GM19043 (cell line): ENCODE measurements around the gene SYNPR.

ENCODE experiments used
- ATAC-seq: cut with Tn5 transposase; IDR thresholded peaks from one replicate; pipeline ENCODE4 v1.9.1; 2021; ENCODE audit warnings: low read depth; ENCODE audit not compliant: unreplicated experiment

The SYNPR gene

DNA sequence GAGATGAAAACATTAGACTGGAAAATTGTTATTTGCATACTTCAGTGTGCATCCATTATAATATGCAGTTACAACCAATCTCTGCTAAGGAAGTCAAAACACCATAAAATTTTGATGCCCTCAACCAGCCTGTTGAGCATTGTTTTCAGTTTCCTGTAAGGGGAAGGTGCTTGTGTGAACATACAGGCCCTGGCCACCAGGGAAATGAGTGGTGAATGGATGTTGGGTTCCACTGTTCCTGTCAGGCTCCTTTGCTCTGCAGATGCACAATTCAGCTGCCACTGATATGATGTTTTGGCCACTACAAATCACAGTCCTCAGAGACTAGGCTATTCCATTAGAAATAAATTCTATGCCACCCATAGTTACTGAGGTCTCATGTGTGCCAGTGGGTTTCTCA is 184.6 kb downstream of the SYNPR start:
- no peak for ATAC-seq

- no peak for ATAC-seq
These were observed 189.3 kb downstream of the SYNPR start for GRCh38 chr3:63467392-63467791.

GRCh38 chr3:63470745-63471144 is 192.6 kb downstream of the SYNPR start:
- ATAC-seq: peak; percentile 57

DNA sequence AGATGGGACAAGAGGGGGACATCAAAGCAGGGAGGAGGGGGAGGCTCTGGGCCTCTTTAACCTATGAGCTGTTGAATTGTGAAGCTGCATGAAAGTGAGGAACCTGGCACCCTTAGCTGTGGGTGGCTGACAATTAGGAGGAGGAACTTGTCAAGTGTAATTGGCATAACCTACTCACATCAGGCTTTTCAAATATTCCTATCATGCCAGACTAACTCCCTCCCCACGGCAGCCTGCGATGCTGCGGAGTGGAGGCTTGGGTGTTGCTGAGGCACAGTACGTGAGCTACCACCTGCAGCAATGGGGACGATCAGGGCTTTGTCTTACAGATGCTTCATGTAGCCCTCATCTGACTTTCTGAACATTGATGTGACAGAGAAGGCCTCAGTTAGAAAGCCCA is 193.7 kb downstream of the SYNPR start:
- ATAC-seq: no peak

DNA sequence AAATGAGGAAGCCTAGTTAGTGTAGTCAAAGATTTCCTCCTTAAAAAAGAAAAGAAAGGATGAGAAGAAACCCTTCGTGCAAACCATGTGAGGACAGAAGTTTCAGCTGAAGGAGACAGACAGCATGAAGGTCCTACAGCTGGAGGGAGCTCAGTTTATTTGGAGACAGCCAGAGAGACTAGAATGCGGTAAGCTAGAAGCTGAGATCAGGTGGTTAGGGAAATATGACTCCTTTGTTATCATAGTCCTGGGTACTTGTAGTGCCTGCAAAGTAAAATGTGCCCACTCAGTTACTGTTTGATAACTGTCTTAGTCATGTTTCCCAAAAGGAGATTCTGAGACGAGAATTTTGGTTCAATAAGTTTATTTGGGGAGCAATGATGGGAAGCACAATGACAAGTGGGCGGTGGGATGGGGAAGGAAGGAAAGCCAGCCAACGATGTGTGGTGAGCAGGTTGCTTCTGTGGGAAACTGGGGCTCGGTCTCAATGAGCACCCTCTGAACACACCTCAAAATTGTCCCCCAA is 195.6 kb downstream of the SYNPR start:
- ATAC-seq: no peak

- ATAC-seq: no peak
These were observed 196.9 kb downstream of the SYNPR start for GRCh38 chr3:63474828-63475518.

- ATAC-seq: no peak
These were observed 199.5 kb downstream of the SYNPR start for GRCh38 chr3:63477494-63478129.

GRCh38 chr3:63478990-63479660 is 201.0 kb downstream of the SYNPR start:
- no peak for ATAC-seq

GRCh38 chr3:63479661-63480035 is 201.5 kb downstream of the SYNPR start:
- no peak for ATAC-seq

DNA sequence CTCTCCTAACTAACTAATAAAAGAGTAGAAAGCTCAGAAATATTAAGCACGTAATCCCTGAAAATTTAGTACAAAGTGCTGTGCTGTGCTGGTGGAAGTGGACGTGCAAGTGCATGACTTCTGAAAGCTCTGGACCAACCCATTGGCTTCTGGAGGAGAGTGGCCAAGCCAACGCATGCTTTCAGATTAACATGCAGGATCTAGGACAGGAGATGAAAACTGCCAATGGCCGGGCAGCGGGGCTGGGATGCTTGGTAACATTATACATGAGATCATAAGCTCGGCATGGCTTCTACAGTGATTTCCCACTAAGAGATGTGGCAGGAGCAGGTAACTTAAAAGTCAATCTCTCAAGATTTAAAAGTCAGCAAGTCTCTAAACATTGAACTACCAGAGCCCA is 203.5 kb downstream of the SYNPR start:
- ATAC-seq: no peak

GRCh38 chr3:63482341-63482740 is 204.2 kb downstream of the SYNPR start:
- ATAC-seq: no peak

DNA sequence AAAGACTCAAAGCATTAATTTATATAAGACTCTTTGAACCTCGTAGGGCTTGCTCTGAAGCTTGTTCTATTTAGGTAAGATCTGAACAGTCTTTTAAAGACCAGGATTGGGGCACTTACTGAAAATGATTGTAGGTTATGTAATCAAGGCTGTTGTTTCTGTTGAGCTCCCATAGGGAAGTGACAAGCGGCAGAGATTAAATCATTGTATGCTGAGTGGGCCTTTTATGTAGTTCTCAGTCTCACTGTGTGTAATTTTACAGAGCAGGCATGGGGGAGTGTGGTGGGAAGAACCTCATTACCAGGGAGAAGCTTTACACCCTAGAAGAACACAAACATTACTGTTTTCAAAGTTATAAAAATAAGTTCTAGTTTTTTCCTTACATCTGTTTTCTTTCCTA is 214.4 kb downstream of the SYNPR start:
- no peak for ATAC-seq

- no peak for ATAC-seq
These were observed 215.0 kb downstream of the SYNPR start for GRCh38 chr3:63493101-63493500.

GRCh38 chr3:63494646-63495045 is 216.5 kb downstream of the SYNPR start:
- ATAC-seq: no peak

- ATAC-seq: no peak
These were observed 219.5 kb downstream of the SYNPR start for GRCh38 chr3:63497641-63498040.

DNA sequence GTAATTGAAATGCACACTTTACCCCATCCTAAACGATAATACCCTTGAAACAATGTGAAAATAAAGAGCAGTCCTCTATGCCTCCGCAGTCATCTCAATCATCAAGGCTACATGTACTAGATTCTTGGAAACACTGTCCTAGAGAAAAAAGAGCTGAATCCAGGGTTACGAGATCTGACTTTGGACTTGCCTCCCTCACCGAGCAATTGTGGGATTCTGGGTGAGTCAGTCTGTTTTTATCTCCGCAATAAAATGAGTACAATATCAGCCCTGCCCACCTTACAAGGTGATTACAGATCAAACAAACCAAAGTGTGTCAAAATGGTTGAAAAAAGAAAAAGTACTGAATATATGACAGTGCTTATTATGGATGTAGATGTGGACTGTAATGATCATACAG is 222.1 kb downstream of the SYNPR start:
- ATAC-seq: no peak

DNA sequence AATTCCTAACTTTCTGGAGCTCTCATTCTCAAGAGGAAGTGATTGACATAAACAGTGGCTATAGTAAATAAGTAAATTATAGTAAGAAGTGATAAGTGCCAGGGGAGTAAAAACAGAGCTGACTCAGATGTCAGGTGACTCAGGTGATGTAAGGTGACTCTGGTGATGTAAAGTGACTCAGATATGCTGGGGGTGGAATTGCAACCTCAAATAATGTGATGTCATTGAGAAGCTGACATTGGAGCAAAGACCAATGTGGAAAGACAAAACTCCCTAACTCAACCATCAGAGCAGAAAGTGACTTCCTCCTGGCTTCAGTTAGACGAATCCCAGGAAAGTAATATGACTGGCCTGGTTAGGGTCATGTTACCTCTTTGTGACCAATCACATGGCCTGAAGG is 230.2 kb downstream of the SYNPR start:
- ATAC-seq: no peak

GRCh38 chr3:63508771-63509170 is 230.7 kb downstream of the SYNPR start:
- no peak for ATAC-seq

- ATAC-seq: no peak
These were observed 235.7 kb downstream of the SYNPR start for GRCh38 chr3:63513791-63514190.

GRCh38 chr3:63514678-63515077 is 236.6 kb downstream of the SYNPR start:
- ATAC-seq: no peak

- ATAC-seq: no peak
These were observed 241.3 kb downstream of the SYNPR start for GRCh38 chr3:63519426-63519825.

GRCh38 chr3:63521657-63522056 is 243.5 kb downstream of the SYNPR start:
- no peak for ATAC-seq
